G401 (cell line): Measurements from ENCODE around the gene FBXL19. TPM values are rescaled to one million over a fixed set of nuclear protein-coding genes. Genes with fewer than 3 reads are reported as not detected.
A peak's percentile ranks its signal among the peaks of the same experiment; 100 is the strongest.
"Not testable (repeated sequence)": the region's sequence is repeated elsewhere in the genome, so short reads cannot be mapped to it uniquely, and the experiment has no call there.

ENCODE experiments used
- DNase-seq: peaks from one replicate; pipeline ENCODE4 v3.0.0-alpha.2; 2015; ENCODE audit warnings: low spot score
- in situ Hi-C: cut with HindIII; loops from 2 replicates; pipeline ENCODE4 v1.10.0; 2016; ENCODE audit warnings: low sequenced_read_pairs, mixed read lengths
- total RNA-seq: library from RNA; depleted of rRNA; stranded (reverse); fragments of >200 nt; shearing (Covaris generic); gene quantifications from 2 replicates; pipeline ENCODE4 v1.2.3, GENCODE V29; 2014; rRNA removed

Gene FBXL19, protein sequence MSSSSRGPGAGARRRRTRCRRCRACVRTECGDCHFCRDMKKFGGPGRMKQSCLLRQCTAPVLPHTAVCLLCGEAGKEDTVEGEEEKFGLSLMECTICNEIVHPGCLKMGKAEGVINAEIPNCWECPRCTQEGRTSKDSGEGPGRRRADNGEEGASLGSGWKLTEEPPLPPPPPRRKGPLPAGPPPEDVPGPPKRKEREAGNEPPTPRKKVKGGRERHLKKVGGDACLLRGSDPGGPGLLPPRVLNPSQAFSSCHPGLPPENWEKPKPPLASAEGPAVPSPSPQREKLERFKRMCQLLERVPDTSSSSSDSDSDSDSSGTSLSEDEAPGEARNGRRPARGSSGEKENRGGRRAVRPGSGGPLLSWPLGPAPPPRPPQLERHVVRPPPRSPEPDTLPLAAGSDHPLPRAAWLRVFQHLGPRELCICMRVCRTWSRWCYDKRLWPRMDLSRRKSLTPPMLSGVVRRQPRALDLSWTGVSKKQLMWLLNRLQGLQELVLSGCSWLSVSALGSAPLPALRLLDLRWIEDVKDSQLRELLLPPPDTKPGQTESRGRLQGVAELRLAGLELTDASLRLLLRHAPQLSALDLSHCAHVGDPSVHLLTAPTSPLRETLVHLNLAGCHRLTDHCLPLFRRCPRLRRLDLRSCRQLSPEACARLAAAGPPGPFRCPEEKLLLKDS
- 67.1 and 85.6 TPM in 2 replicates for total RNA-seq

DNA sequence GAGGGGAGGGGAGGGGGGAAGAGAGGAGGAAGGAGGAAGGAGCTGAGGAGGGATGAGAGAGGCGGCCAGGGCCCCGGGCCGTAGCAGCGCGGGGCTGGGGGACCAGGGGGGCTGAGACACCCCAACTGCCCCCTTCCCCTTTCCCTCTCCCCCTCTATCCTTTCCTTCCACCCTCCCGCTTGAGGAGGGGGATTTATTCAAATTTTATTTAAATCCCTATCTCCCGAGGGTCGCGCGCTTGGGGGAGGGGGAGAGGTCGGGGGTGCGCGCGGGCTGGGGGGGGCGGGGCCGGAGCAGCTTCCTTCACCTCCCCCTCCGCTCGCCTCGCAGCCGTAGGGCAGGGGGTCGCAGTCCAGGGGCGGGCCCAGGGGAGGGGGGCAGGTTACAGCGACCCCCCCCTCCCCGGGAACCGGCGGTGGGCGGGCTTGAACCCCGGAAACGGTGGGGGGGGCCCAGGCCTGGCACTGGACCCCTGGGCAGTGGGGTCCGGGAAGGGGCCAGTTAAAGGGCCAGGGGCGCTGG lies at the start of gene FBXL19:
FBXL19 (plus strand) TSS at position 19 of the 522 bp plus-strand sequence. CDS start 2,183 bp downstream, outside the sequence.
- in situ Hi-C loops = no loop called here
- no peak for DNase-seq

DNA sequence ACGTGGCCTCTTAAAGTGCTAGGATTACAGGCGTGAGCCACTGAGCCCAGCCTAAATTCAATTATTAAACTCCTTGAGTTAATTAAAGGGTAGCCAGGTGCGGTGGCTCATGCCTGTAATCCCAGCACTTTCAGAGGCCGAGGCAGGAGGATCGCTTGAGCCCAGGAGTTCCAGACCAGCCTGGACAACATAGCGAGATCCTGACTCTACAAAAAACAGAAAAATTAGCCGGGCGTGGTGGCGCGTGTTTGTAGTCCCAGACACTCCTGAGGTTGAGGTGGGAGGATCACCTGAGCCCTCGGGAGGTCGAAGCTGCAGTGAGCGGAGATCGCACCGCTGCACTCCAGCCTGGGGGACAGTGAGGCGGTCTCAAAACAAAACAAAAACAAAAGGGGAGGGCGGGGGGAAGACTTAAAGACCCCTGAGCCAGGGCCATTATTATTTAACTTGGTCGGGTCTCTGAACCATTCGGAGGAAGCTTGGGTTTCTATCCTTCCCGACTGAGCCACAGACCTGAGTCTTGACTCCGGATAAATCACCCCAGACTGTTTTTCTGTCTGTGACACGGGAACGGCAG lies 49.0 kb upstream of the FBXL19 start:
- in situ Hi-C loops = no loop called here
- no peak for DNase-seq

DNA sequence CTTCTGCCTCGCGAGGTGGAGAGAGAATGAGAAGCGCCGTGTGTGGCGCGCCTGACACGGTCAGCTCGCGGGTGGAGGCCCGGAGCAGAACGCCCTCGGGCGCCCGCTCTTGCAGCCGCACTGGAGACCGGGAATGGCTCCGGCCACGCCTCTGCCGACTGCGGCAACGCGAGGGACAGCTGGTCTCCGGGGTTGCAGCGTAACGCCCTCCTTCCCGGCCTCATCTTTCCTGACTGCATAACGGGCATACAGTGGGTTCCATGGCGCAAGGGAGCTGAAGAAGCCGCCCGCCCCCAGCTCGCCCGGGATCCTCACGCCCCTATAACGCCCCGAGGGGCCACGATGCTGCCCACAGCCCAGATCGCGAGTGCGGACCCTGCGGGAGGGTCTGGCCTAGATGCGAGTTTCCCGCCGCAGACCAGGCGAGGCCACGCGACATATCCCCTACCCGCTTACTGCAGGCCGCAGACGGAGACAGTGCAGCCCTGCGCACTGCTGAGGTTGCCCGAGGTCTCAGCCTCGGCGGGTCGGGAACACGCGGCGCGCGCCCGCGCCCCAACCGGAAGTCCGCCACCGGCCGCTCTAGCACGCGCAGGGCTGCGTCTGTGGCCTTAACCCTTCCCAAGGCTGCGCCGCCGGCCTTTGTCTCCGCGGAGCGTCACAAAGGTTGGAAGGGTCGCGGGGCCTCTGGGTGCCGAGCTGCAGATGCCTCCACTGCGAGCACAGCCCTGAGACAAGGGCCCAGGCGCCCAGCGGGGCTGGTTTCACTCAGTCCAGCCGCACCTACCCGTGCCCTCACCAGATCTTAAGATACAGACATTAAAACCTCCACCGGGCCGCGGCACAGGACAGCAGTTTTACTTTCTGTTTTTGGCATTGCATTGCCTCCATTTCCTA lies 48.3 kb upstream of the FBXL19 start:
- peak; percentile 88 for DNase-seq
- in situ Hi-C loops = no loop called here

DNA sequence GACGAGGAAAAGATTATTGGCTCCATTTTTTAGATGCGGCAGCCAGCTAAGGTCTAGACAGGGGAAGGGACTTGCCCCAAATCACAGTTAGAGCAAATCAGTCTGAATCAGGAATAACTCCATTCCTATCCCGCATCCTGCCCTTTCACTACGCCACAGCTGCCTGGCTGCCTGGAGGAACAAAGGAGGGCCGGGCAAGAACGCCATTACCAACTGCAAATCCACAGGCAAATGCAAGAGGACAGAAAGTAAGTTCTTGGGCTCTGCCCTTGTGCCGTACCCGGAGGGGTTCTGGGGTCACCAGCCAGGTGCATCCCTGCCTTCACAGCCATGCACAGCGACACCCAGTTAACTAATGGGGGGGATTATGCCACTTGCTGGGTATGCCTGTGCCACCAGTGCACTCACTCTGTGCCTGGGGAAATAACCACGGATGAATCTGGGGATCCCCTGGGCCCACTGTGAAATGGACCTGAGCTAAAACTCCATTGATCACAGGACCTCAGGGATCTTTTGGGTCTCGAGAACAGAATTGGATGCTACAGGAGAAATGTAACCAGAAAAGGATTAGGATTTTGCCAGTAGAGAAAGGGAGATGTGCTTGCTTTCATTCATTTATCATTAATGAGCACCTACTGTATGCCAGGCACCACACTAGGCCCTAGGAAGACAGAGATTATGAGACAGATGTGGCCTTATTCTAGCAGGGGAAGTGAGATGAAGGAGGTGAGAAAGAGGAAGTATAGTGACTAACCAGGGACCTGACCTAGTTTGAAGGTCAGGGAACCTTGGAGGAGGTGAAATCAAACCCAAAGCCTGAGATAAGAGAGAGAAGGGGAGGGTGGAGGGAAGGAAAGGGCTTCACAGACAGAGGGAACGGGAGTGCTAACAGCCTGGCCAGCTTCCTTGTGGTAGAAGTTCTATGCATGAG lies 47.2 kb upstream of the FBXL19 start:
- DNase-seq = no peak
- in situ Hi-C loops = no loop called here

DNA sequence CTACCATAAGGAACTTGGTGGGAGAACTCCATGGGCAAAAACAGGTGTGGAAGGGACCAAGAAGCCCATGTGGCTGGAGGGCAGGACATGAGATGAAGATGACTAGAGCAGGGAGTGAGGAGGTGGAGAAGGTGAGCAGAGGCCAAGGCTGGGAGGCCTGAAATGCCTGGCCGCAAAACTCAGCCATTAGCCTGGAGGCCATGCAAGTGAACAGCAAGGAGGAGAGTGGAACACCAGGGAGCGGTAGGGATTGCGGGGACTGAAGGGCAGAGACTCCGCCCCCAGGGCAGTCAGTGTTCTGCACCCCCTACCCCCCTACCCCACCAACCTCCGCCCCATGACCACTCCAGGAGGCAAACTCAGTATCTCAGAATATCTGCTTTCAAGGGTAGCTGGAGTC lies 46.5 kb upstream of the FBXL19 start:
- DNase-seq = no peak
- in situ Hi-C loops = no loop called here

DNA sequence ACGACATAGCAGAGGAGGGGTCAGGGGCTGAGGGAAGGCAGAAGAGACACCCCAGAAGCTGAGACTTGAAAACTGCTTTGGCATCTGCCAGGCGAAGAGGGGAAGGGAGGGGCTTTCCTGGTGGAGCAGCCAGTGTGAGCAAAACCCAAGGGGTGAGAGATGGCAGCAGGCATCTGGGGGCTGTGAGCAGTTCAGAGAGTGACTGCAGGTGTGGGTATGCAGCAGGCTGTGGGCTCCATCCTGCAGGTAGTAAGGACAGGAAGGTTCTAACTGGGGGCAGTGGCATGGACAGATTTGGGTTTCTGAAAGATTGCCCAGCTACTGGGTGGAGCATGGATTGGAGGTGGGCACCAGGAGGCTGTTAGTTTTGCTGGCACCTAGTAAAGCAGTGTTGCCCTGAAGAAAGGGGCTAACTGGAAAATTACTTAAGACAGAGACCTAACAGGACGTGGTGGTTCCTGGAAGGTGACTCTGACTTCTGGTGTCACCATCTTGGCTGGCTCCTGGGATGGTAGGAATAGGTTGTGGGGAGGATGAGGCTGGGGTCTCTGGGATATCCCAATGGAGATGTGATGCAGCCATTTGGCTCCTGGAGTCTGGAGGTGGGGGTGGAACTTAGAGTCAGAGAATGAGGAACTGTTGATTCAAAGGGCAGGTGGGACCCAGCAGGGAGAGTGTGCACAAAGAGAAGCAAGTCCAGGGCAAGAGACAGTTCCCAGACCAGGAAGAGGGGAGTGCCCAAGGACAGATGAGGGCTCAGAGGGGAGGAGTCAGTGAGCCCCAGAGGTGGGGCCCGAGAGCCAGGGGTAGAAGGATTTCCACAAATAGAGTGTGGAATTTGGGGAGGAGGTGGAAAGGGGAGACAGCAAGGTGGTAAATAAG lies 40.7 kb upstream of the FBXL19 start:
- no peak for DNase-seq
- in situ Hi-C loops = no loop called here

DNA sequence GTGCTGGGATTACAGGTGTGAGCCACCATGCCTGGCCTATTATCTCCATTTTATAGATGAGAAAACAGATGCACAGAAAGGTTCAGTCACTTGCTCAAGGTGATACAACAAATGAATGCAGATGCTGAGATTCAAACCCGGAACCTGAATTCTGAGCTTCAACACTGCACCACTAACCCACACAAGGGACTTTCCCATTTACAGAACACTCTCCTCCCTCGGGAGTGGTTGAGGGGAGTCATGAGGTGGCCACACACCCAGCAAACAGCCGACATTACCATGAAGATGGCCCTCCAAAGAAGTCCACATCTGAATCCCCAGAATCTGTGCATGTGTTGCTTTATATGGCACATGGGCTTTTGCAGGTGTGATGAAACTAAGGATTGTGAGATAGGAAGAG lies 38.6 kb upstream of the FBXL19 start:
- in situ Hi-C loops = loop anchor here (5.0 kb wide), 1 partner anchor 102 kb away; no protein-coding TSS in a partner anchor

DNA sequence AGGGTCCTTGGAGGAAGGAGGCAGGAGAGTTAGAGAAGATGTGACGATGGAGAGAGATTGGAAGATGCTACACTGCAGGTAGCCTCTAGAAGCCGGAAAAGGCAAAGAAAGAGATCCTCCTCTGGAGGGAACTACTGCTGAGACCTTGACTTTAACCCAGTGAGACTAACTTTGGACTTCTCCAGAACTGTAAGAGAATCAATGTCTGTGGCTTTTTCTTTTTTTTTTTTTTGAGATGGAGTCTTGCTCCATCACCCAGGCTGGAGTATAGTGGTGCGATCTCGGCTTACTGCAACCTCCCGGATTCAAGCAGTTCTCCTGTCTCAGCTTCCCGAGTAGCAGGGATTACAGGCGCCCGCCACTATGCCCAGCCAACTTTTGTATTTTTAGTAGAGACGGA lies 38.2 kb upstream of the FBXL19 start:
- DNase-seq = no peak
- in situ Hi-C loops = loop anchor here (5.0 kb wide), 1 partner anchor 103 kb away; no protein-coding TSS in a partner anchor

More for the DNA sequence above, 38.6 kb upstream of the FBXL19 start:
- no peak for DNase-seq

DNA sequence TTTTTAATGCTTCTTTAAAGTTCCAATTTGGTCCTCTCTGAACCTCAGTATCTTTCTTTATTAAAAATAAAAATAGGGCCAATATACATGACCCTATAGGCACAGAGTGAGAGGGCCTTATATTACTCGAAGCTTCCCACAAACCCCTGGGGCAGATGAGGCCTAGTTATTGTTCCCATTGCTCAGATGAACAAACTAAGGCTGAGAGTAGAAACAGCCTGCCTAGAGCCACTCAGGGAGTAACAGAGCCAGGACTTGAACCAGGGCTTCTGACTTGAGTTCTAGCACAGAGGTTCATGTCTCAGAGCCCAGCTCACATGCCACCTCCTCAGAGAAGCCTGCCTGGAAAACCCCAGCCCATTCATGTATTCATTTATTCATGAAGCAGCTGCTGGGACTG lies 37.2 kb upstream of the FBXL19 start:
- DNase-seq = no peak
- in situ Hi-C loops = loop anchor here (5.0 kb wide), 1 partner anchor 104 kb away; no protein-coding TSS in a partner anchor

DNA sequence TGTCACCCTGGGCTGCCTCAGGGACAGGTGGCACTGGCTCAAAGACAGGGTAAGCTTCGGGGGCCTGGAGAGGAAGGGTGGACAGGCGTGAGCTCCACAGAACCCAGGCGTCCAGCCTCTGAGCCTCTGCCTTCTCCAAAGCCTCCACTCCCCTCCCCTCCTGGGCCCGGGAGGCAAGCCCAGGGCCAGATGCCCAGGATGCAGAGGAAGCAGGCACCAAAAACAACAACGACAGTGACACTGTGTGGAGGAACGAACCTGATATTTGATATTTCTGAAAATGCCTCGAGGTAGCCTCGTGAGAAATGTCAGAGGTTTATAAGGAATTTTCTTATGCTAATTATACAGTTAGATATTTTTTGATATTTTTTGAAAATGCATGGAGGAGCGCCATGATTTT lies 35.4 kb upstream of the FBXL19 start:
- in situ Hi-C loops = loop anchor here (5.0 kb wide), 1 partner anchor 106 kb away; no protein-coding TSS in a partner anchor
- DNase-seq = peak; percentile 64

DNA sequence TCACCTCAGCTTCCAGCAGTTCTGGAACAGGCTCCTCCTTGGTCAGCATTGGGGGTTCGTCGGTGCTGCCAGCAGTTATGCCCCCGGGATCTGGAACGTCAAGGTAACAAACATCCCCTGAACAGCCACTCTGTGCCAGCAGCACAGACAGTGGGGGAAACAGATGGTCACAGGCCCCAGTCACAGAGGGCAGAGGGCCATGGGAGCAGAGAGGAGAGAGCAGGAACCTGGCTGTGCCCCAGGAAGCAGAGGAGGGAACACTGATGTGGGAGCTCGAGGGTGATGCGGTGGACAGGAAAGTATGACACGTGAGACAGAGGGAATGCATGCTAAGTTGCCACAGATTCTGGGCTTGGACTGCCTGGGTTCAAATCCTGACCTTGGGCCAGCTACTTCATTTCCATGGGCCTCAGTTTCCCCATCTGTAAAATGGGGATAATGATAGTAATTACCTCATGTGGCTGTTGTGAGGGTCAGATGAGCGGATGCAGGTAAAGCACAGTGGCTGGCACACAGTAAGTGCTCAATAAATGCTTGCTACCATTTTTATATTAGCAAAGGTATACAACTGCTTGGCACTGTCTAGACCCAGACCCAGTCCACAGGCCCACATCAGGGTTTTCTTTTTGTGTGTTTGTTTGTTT lies 34.4 kb upstream of the FBXL19 start:
- peak; percentile 36 for DNase-seq
- in situ Hi-C loops = loop anchor here (5.0 kb wide), 1 partner anchor 107 kb away; no protein-coding TSS in a partner anchor

DNA sequence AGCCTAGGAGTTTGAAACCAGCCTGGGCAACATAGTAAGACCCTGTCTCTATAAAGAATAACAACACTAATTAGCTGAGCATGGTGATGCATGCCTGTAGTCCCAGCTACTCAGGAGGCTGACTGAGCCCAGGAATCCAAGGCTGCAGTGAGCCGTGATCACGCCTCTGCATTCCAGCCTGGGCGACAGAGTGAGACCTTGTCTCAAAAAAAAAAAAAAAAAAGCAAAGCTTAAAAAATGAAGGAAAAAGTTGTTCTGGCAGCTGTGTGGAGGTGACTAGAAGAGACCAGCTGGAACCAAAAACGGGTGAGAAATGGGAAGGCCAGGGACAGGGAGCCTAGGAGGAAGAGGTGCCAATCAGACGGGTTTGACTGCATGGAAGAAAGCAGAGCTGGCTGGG lies 33.7 kb upstream of the FBXL19 start:
- no peak for DNase-seq
- in situ Hi-C loops = loop anchor here (5.0 kb wide), 1 partner anchor 107 kb away; no protein-coding TSS in a partner anchor

DNA sequence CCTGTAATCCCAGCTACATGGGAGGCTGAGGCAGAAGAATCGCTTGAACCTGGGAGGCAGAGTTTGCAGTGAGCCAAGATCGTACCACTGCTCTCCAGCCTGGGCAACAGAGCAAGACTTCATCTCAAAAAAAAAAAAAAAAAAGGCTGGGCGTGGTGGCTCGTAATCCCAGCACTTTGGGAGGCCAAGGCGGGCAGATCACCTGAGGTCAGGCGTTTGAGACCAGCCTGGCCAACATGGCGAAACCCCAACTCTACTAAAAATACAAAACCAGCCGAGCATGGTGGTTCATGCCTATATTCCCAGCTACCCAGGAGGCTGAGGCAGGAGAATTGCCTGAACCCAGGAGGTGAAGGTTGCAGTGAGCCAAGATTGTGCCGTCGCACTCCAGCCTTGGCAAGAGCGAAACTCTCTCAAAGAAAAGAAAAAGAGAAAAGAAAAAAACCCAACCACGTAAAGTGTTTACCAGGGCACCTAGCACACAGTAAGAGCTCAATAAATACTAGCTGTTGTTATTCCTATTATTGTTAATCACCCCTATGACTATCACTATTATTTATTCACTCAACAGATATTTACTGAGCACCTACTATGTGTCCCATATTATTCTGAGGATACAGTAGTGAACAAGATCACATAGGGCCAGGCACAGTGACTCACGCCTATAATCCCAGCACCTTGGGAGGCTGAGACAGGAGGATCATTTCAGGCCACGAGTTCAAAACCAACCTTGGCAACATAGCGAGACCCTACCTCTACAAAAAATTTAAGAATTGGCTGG lies 32.1 kb upstream of the FBXL19 start:
- DNase-seq, in situ Hi-C loops: not testable (repeated sequence)

DNA sequence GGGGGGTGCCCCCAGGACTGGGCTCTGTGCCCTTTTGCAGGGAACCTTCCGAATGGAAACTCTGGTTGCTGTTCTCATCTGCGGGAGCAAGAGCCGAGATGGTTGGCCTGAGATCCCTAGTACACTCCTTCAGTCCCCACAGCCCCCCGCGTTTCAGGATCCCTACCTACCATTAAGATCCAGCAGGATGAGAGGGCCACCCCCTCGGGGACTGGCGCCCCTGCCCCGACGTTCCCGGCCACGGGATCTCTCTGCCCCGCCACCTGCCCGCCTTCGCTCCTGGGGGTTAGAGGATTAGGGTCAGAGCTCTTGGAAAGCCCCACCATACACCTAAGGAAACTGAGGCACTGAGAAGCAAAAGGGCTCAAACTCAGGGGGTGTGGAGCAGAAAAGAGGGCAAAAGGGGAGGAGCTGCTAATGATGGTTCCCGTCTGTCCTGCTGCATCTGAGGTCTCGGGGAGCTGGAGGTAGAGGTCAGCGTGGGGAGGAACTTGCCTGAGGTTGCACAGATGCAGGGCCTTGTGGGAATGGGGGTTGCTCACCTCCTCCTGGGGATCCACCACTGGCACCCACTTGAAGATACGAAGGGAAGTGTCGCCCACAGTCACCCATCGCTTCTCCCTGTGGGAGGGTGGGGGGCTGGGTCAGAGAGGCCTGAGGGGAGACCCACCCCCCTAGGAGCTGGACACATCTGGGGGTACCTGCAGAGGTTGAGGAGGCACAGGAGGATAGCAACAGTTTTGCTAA lies 30.5 kb upstream of the FBXL19 start:
- in situ Hi-C loops = no loop called here
- DNase-seq = no peak

DNA sequence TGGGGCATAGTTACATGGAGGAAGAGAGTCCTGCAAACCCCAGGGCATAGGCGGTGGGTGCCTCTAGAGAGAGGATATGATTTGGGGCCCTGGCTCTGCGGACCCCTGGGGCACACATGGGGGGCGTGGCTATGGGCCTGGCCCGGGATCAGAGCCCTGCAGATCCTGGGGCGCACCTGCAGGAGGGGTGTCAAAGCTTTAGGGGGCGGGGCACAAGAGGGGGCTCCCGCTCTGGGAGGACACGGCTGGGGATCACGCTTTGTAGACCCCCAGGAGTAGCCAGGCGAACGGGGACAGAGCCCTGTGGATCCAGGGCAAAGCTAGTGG lies 30.0 kb upstream of the FBXL19 start:
- DNase-seq = peak; percentile 11
- in situ Hi-C loops = no loop called here
